ENCODE measurements around the gene GOLGA8T.
"Not testable (repeated sequence)": the region's sequence is repeated elsewhere in the genome, so short reads cannot be mapped to it uniquely, and the experiment has no call there.

The GOLGA8T gene, protein sequence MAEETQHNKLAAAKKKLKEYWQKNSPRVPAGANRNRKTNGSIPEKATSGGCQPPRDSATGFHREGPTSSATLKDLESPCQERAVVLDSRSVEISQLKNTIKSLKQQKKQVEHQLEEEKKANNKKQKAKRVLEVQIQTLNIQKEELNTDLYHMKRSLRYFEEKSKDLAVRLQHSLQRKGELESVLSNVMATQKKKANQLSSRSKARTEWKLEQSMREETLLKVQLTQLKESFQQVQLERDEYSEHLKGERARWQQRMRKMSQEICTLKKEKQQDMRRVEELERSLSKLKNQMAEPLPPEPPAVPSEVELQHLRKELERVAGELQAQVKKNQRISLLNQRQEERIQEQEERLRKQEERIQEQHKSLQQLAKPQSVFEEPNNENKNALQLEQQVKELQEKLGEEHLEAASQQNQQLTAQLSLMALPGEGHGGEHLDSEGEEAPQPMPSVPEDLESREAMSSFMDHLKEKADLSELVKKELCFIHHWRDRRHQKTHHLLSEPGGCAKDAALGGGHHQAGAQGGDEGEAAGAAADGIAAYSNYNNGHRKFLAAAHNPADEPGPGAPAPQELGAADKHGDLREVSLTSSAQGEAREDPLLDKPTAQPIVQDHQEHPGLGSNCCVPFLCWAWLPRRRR

DNA sequence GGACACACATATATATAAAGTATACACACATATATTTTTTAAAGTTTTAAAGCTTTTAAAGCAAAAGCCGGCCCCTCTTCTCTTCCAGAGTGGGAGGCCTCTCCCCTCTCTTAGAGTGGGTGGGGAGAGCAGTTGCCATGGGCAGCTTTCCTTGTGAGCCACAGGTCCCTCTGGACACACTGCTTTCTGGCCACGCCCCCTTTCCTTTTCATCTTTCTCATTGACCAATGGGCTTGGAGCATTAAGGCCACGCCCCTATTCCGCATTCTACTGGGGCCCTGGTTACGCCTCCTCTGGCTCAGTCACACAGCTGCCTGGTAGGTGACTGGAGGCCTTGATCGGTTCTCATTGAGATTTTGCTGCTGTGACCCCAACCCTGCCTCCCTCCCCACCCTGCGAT, at the start of gene GOLGA8T:
TSS of gene GOLGA8T (plus strand) at position 301 of the 400 bp plus-strand sequence. CDS start at position 399, 98 bp downstream.
- in situ Hi-C loops (cut with MboI; ENCODE audit: low sequenced_read_pairs): not testable (repeated sequence)

DNA sequence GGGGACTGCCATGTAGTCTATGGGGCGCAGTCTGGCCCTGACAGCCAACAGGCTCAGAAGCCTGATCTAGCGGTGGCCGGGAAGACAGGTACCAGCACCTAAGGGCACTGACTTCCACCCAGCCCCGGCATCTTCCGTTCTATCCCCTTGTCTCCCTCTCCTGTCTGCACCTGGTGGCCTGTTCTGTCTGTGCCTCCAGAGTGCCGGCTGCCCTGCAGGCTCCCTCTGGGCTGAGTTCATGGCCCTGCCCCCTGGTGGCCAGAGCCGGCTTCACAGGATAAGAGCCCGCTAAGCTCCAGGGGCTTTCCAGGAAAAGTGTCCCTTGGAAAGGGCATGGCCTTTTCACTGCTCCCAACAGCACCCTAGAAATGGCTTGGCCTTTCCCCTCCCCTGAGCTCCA, 37.0 kb upstream of the GOLGA8T start:
- in situ Hi-C loops (cut with MboI; ENCODE audit: low sequenced_read_pairs): not testable (repeated sequence)

DNA sequence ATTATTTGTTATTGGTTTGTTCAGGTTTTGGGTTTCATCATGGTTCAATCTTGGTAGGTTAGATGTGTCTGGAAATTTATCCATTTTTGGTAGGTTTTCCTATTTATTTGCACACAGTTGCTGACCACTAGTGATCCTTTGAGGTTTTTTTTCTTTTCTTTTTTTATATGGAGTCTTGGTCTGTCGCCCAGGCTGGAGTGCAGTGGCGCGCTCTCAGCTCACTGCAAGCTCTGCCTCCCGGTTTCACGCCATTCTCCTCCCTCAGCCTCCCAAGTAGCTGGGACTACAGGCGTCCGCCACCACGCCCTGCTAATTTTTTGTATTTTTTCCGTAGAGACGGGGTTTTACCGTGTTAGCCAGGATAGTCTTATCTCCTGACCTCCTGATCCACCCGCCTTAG, 32.0 kb upstream of the GOLGA8T start:
- in situ Hi-C loops (cut with MboI; ENCODE audit: low sequenced_read_pairs): not testable (repeated sequence)

DNA sequence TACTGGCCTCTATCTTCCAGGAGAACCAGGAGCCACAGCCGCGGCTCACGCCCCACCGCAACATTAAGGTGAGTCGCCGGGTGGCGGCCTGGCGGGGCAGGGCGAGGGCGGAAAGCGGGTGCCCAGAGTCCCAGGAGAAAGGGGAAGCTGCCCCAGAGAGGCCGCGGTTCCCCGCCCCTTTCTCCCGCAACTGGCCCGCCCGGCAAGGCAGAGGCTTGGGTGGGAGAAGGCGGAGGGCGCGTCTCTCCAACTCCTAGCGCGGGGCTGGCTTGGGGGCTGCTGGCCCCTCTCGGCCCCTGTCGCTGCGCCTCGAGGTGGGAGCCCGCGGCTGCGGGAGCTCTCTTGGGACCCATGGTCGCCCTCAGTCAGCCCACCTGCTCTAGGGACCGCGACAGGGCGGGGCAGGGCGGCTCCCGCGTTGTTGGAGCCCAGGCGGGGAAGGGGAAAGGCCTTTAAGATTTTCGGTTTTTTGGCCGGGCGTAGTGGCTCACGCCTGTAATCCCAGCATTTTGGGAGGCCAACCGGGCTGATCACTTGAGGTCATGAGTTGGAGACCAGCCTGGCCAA, 30.8 kb upstream of the GOLGA8T start:
- in situ Hi-C loops (cut with MboI; ENCODE audit: low sequenced_read_pairs): not testable (repeated sequence)

DNA sequence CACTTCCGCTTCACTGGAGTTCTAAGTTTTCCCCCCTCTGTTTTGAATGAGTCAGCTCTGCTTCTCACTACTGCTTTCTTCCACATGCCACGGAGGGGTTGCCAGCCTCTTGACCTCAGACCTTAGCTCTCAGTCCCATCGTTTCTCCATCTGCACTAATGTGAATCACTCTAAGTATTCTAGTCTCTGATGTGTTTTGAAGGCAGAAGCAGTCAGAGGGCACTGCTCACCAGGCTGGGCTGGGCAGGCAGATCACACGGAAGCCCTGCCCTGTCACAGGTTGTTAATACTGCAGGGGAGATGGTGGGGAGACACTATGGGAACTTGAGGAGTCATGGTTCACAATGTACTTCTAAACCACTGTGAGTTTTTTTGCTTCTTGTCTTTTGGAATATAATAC, 24.3 kb upstream of the GOLGA8T start:
- in situ Hi-C loops (cut with MboI; ENCODE audit: low sequenced_read_pairs): not testable (repeated sequence)

DNA sequence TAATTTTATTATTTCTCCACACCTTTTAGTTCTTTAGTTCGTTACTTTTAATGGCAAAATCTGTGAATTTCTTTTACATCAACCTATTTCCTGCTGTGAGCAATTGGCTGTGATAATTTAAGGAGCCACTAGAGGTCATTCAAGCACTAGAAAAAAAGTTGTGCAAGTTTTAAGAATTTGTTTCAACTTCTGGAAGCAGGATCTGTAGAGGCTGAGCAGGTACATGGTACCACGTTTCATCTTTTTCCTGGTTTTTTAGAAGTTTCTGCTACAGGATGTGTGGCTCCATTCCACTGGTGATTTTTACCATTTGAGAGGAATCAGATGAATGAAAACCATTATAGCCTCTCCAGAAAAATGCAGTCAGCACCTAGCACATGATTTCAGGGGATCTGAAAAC, 4.8 kb upstream of the GOLGA8T start:
- in situ Hi-C loops (cut with MboI; ENCODE audit: low sequenced_read_pairs): not testable (repeated sequence)

DNA sequence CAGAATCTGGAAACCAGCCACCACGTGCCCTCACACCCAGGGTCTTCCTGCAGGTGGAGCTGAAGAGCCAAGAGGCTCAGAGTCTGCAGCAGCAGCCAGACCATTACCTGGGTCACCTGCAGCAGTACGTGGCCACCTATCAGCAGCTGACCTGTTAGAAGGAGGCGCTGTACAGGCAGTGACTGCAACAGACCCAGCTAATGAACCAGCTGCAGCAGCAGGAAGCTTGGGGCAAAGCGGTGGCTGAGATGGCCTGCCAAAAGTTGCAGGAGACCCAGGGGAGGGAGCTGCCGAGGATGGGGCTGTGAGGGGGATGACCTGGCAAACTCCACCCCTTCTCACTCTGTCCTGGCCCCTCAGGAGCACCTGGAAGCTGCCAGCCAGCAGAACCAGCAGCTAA, 8.4 kb downstream of the GOLGA8T start:
- in situ Hi-C loops (cut with MboI; ENCODE audit: low sequenced_read_pairs): not testable (repeated sequence)

DNA sequence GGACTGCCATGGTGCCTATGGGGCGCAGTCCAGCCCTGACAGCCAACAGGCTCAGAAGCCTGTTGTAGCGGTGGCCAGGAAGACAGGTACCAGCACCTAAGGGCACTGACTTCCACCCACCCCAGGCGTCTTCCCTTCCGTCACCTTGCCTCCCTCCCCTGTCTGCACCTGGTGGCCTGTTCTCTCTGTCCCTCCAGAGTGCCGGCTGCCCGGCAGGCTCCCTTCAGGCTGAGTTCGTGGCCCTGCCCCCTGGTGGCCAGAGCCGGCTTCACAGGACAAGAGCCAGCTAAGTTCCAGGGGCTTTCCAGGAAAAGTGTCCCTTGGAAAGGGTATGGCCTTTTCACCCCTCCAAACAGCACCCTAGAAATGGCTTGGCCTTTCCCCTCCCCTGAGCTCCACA, 15.0 kb downstream of the GOLGA8T start:
- in situ Hi-C loops (cut with MboI; ENCODE audit: low sequenced_read_pairs): not testable (repeated sequence)

DNA sequence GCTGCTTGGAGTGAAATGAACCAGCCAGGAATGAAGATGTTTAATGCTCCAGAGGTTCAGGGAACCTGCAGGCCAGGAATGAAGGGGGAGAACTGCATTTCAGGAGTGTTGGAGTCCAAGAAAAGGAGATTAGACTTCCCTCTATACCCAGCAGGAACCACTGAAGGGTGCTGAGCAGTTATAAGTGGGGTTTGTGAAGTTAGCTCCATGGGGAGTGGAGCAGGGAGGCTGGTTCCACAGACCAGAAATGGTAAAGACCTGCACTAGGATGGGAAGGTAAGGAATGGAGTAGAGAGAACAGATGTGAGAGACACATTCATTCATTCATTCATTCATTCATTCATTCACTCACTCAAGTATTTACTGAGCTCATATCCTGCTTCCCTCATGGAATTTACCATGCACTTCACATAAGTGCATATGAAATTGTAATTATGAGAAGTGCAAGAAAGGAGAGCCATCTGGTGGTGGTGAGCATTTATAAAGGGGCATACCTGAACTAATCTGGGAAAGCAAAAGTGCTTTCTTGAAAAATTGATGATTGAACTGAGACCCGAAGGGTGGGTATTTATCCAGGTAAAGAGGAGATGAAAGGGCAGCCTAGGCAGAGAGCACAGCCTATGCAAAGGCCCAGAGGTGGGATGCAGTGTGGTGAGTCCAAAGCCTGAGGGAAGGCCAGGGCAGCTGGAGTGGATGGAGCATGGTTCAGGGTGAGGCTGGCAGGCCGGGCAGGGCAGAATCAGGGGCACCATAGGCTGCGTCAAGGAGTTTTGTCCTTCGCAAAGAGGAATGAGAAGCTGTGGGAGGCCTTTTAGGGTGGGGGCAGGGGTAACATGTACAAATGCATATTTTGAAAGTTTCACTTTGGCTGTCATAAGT, 27.9 kb downstream of the GOLGA8T start:
- in situ Hi-C loops (cut with MboI; ENCODE audit: low sequenced_read_pairs): not testable (repeated sequence)

DNA sequence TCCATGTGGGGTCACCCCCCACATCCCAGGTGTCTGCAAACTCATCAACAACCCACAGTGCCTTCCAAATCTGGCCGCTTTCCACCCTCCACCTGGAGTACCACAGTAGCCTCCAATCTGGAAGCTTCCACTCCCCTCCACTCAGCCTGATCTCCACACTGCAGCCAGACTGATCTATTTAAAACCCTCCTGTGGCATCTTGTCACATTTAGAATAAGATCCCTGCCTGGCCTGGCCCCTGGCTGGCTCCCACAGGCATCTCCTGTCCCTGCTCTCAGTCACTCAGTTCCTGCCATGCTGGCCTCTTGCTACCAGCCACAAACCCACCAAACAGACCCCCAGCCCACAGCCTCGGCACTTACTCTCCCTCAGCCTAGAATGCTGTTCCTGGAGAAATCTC, 28.9 kb downstream of the GOLGA8T start:
- in situ Hi-C loops (cut with MboI; ENCODE audit: low sequenced_read_pairs): not testable (repeated sequence)

DNA sequence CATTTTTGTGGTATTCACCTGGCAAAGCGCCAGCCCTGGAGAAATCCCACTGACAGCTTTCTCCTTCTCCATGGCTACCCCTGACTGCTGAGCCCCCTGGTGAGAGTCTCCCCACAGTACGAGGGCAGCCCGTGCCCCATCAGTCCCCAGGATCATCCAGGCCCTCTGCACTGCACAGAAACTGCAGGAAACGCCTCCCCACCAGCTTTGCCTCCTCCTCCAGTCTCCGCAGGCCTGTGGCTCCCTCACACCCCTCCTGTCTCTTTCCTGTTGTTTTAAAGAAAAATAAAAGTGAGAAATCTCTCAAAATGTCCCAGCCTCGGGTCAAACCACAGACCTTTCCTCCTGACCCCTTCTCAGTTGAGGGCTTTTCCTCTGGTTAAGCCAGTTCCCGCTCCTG, 29.4 kb downstream of the GOLGA8T start:
- in situ Hi-C loops (cut with MboI; ENCODE audit: low sequenced_read_pairs): not testable (repeated sequence)

DNA sequence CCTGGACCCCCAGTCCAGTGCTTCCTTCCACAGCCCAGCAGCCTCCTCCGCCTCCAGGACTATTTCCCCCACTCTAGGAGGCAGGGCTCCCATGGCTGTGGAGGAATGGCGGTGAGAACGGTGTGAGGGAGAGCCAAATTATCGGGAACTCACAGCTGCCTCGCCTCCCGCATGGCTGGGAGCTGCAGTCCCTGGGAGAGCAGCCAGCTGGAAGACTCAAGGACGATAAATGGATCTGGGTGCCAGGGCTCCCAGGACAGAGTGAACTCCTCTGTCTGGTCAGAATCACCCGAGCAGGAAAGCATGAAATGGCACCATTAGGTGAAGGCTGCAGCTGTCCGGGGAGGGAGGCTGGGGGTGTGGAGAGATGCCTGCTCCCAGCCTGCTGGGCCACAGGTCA, 32.6 kb downstream of the GOLGA8T start:
- in situ Hi-C loops (cut with MboI; ENCODE audit: low sequenced_read_pairs): not testable (repeated sequence)

DNA sequence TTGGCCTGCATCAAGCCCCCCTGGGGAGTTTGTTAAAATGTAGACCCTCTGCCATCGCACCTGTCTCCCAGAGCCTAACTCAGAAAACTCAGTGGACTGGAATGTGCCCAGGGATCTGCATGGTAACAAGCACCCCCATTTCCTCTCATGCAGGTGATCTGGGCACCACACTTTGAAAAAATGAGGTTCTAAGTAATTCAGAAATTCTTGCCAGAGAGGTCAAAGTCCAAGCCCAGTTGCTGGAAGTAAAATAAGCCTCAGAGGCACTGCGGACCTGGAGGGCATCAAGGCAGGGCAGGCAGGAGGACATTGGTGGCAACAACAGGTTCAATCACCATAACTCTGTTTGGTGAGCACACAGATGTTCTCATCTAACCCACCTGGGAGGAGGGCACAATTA, 33.0 kb downstream of the GOLGA8T start:
- in situ Hi-C loops (cut with MboI; ENCODE audit: low sequenced_read_pairs): not testable (repeated sequence)

DNA sequence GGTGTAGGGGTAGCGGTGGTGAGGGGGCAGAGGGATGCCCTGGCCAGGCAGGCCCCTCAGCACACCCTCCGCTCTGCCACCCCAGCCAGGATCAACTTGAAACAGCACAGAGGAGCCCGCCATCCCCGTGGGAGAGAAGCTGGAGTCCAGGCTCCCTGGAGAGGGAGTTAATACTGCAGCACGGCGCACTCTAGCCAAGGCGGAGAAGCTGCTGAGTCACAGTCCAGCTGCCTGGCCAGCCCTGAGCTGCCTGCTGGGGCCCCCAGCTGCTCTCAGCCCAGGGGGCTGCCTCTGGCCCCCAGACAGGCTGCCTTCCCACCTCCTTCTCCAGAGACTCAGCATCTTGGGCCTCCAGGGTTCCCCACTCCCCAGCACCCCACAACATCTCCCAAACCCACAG, 36.6 kb downstream of the GOLGA8T start:
- in situ Hi-C loops (cut with MboI; ENCODE audit: low sequenced_read_pairs): not testable (repeated sequence)

DNA sequence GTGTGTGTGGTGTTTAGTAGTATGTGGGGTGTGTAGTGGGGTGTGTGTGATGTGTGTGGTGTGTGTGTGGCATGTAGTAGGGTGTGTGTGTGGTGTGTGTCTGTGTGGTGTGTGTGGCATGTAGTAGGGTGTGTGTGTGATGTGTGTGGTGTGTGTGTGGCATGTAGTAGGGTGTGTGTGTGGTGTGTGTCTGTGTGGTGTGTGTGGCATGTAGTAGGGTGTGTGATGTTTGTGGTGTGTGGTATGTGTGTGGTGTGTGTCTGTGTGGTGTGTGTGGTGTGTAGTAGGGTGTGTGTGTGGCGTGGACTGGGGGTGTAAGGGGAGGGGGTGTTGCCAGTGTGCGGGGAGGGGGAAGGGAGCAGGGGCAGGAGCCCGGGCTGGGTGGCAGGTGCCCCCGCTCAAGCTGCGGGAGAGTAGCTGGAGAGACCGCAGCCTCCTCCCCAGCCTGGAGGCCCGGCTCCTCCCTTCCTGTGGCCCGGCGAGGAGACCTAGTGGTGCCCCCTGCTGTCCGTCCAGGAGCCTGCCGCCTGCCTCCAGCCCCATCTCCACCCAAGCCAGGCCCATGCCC, 38.3 kb downstream of the GOLGA8T start:
- in situ Hi-C loops (cut with MboI; ENCODE audit: low sequenced_read_pairs): not testable (repeated sequence)

DNA sequence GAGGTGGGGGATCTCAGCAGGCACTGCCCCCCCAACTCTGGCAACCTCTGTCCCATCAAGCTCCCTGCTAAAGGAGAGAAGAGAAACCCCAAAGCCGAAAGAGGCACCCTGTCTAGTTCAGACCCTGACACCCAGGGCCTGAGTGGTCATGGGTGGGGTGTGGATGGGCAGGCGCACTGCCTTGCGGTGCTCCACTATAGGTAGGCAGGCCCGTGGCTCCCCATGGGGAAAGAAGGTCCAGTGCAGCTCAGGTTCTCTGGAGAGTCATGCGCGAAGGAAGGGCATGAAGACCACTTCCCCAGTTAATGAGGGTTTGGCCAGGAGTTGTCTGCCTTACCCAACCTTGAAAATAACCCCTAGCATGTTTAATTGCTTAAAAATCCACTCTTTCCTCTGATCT, 40.4 kb downstream of the GOLGA8T start:
- in situ Hi-C loops (cut with MboI; ENCODE audit: low sequenced_read_pairs): not testable (repeated sequence)

DNA sequence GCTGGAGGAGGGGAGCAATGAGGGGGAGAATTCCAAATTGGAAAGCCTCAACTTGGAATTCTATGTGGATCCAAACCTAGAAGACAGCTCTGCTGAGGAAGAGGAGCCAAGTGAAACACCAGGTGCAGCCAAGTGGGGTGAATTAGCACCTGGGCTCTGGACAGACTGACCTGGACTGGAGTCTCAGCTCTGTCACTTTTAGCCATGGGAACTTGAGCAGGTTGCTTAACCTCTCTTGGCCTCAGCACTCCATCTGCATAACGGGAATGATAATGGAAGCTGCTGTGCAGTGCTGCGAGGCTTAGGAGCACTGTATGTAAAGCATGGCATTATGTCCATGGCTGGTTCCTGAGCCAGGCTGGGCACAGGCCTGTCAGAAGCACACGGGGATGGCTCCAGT, 41.8 kb downstream of the GOLGA8T start:
- in situ Hi-C loops (cut with MboI; ENCODE audit: low sequenced_read_pairs): not testable (repeated sequence)

DNA sequence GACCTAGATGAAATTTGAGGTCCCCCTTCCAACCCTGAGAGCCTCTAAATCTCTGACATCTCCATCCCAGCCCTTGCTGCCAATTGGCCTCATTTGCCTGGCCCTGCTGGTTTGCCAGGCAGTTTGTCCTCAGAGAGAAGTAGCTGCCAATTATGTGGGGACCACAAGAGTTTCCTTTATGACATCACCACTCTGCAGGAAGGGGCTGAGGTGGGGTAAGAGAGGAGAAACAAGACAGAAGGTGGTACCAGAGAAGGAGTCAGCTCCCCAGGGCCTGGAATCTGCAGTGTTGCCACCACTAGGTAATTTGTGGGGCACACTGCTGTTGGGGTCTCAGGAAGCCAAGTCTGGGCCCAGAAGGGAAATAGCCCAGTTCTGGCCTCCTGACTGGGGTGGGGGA, 45.0 kb downstream of the GOLGA8T start:
- in situ Hi-C loops (cut with MboI; ENCODE audit: low sequenced_read_pairs): not testable (repeated sequence)

DNA sequence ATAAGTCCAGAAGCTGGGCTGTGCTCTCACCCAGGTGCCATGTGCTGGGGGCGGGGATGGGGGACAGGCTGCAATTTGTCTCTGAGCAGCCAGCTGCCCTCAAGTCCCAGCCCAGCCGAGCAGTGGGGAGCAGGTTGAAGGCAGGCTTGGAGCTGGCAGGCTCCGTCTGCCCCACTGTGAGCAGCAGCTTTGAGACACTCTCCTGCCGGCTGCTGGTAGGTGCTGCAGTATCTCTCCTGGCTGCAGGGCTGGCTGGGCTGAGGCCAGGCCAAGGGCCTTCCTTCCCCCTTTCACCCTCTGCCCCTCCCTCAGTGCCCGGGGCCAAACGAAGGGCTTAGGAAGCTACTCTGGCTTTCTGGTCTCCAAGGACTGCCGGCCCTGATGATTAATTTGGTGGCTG, 50.6 kb downstream of the GOLGA8T start:
- in situ Hi-C loops (cut with MboI; ENCODE audit: low sequenced_read_pairs): not testable (repeated sequence)

DNA sequence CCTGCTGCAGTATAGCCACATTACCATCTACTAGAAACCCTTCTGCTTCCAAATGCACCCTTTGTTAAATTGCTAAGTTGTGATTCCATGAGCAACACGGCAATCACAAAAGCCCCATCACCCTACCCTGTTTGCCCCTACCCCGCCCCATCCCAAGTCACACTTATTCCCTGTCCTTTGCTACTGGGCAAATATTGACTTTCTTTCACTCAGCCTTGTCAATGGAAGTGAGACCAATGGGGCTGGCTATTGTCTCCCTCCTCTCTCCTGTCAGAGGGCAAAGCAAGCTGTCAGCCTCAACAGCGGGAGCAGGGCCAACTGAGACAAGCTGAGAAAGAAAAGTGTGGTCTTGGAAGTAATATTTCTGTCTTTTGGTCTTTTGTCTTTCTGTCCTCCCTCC, 52.6 kb downstream of the GOLGA8T start:
- in situ Hi-C loops (cut with MboI; ENCODE audit: low sequenced_read_pairs): not testable (repeated sequence)

DNA sequence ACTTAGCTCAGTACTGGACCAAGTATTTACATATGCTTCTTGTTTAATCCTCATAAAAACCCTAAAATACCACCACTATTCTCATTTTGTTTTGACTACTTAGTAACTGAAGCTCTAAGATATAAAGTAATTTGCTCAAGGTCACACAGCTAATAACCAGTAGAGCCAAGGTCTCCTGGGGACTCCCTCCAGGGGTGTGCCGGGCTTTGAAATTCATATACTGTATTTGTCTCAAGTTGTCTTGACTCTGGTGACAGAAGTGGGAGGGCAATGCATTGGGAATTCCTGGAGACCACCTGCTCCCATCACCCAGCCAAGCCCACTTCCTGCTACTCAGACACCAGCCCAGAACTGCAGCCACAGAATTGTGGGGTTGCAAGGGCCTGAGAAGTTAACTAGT, 54.9 kb downstream of the GOLGA8T start:
- in situ Hi-C loops (cut with MboI; ENCODE audit: low sequenced_read_pairs): not testable (repeated sequence)

Data from HL-60/S4 treated with retinoic acid at 250 ng/mL for 4 days and 3 days (cell line).